Colon (tissue), 2 donors: Measurements from ENCODE around the gene MAMDC4.
"Not testable (repeated sequence)": the region's sequence is repeated elsewhere in the genome, so short reads cannot be mapped to it uniquely, and the experiment has no call there.

Experiments
- FAIRE-seq: peaks from 2 replicates; lab custom pipeline; 2012; peaks lifted over from hg19 to GRCh38; lab: Jason Lieb, UNC
- donor health status: control.
- donor health status: control.

Gene MAMDC4

DNA sequence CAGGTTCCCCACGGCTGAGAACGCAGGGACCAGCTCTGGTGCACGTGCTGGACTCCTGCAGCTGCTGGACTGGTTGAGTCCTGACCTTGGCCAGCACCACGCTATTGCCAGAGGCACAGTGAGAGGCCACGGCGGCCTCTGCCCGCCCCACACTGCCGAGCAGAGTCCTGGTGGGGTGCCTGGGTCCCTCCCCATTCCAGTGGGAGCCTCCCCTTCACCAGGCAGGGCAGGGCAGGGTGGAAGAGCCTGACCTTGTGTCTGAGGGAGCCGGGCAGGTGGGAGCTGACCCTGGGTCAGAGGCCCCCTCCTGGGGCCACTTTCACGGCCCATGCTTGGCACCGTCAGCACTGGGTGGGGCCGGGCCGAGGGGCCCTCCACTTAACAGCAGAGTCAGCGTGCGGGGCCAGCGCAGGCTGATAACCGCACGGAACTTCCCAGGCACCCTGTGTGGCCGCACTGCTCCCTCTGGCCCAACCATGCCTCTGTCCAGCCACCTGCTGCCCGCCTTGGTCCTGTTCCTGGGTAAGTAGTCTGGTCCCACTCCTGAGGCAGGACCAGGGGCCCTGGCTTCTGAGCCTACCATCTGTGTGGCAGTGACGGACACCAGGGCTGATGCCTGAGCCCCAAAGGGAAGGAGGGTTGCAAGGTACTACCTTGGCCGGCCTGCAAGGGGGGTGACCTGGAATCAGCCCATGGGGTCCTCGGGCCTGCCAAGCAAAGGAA is at the start of gene MAMDC4:
TSS of gene MAMDC4 (plus strand) at position 406 of the 723 bp plus-strand sequence. CDS start at position 477, 71 bp downstream.
- FAIRE-seq, result no peak

DNA sequence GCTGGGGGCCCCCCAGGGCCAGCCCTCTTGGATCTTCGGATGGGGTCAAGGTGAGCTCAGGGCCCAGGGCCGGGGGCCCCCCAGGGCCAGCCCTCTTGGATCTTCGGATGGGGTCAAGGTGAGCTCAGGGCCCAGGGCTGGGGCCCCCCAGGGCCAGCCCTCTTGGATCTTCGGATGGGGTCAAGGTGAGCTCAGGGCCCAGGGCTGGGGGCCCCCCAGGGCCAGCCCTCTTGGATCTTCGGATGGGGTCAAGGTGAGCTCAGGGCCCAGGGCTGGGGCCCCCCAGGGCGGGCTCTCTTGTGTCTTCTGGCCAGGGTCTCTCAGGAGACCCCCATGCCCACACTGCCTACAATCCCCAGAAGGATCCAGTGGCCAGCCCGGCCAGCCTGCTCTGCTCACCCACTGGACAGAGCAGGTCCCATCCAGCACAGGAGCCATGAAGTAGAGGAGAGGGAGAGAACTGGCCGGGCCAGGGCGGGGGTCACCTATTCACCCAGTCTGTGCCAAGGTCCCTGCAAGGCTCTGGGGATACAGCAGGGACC is 49.1 kb upstream of the MAMDC4 start:
- FAIRE-seq, result not testable (repeated sequence)

DNA sequence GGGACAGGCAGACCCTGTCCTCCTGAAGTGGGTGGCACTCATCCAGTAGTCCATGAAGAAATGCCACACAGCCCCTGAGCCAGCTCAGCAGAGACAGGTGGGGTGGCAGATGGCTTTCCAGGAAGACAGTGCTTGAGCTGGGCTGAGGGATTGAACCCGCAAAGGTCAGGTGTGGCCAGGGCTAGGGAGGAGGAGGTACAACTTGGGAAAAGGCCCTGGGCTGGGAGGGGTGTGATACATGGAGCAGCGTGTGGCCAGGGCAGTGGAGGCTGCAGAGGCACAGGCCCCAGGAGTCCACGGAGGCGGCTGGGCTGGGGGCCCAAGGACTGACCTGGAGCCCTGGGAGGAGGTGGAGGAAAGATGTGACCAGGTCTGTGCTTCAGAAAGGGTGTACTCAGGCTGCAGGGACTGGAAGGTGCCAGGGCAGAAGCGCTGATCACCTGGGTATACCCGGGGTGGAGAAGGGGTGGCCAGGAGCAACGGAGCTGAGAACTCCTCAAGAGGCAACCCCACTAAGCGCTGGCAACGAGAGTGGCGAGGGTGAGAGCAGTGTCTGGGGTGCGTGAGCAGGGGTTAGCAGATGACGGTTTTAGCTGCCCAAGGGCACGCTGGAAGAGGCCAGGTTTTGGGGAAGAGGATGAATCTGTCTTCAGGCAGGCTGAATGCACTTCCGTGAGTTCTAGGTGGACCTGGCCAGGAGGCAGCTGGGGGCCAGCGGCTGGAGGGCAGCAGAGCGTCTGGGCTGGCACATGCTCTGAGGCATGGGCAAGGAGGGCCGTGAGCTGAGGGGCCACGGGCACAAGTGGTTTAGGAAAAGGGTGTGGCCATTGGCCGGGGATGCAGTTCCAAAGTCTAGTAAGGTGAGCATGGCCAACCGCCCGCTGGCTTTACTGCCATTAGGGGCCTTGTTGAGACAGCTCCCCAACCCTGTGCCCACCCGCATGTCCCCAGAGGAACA is 48.3 kb upstream of the MAMDC4 start:
- no peak for FAIRE-seq

DNA sequence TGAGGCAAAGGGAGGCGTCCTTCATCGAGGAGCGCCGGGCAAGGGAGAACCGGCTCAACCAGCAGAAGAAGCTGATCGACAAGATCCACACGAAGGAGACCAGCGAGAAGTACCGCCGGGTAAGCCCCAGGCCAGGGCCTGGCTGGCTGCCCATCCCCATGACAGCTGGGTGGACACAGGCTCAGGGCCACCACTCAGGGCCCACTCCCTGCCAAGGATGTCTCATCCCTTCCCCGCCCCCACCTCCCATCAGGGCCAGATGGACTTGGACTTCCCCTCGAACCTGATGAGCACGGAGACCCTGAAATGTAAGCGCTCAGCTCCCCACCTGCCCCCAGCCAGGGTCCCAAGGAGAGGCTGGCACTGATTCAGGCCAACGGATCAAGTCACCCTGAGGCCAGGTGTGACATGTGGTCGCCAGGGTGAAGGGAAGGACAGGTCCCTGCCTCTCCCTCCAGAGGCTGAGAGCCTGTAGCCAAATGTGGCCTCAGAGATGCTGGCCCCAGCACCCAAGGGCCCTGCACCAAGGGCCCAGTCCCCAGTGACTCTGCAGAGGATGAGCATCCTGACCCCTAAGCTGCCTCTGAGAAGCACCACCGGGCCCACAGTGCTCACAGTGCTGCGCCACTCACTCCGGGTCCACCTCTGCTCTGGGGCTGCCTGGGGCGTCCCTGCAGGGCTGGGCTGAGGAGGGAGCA is 47.5 kb upstream of the MAMDC4 start:
- FAIRE-seq, result no peak

DNA sequence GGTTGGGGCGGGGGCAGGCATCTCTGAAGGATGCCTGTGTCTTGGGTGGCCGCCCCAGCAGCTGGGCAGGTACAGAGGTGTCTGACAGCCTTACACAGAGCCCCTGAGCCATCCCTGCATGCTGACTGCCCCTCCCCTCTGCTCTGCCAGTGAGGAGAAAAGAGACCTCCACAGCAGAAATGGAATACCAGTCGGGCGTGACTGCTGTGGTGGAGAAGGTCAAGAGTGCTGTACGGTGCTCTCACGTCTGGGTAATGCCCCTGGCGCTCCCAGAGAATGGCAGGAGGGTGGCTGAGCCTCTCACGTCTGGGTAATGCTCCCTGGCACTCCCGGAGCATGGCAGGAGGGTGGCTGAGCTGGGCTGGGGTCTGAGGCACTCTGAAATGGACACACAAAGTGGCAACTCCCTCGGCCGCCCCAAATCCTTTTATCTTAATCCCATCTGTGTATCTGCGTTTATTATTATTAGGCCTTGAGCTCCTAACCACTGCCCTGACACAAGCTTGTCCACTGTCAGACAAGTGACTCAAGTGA is 46.9 kb upstream of the MAMDC4 start:
- FAIRE-seq, result no peak

DNA sequence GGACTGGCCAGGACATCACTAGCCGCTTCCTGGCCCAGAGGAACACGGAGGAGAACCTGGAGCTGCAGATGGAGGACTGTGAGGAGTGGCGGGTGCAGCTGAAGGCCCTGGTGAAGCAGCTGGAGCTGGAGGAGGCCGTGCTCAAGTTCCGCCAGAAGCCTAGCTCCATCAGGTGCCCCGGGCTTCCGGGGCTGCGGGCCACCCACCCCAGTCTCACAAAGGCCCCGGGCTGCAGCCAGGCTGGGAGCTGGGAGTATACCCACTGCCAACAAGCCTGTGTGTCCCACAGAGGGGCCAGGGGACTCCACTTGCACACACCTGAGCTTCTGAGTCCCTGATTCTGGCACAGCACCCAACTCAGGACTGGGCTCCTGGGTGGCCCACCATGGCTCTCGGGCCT is 46.1 kb upstream of the MAMDC4 start:
- no peak for FAIRE-seq

DNA sequence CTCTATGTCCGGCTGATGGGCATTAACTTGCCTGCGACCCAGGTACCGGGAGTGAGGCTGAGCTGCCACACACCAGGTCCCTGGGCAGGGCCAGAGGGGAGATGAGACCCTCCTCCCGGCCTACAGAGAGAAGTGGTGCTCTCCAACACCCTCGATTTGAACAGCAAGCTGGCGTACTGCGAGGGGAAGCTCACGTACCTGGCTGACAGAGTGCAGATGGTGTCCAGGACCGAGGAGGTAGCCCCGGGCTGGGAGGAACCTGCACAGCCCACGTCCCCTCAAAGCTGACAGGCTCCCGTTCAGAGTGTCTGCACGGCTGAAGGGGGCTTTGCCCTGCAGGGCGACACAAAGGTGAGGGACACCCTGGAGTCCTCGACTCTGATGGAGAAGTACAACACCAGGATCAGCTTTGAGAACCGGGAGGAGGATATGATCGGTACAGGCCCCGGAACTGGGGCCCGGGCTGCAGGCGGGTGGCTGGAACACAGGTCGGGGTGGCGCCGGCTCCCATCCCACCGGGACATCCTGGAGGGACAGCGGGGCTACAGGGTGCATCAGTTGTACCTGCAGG is 45.4 kb upstream of the MAMDC4 start:
- FAIRE-seq, result no peak

DNA sequence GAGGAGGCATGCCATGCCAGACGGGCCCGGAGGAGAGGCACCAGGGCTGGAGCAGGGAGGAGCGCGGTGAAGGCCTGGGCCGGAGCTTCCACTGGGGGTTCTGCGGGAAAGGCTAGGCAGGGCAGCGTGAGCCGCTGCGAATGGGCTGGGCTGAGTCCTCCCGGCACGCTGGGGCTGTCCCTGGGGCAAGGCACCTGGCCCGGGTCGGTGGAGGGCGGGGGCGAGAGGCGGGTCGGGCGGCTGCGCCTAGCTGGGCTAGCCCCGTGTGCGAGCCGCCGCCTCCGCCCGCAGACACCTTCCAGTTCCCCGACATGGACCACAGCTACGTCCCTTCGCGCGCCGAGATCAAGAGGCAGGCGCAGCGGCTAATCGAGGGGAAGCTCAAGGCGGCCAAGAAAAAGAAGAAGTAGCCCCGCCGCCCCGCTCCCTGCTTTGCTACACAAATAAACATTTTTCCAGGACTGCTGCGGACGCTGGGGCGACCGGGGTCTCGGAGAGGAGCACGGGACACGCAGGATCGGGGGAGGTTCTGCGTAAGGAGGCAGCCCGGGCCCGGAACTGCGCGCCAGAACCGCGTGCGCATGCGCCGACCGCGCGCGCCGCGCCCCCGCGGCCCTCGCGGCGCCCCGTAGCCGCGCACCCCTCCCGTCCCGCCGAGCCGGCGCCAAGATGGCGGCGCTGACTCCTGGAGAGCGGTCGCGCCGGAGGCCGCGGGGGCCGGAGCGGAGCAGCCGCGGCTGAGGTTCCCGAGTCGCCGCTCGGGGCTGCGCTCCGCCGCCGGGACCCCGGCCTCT is 44.7 kb upstream of the MAMDC4 start, which contains the start of gene RABL6:
TSS of gene RABL6 (plus strand) at position 668 of the 794 bp plus-strand sequence. CDS start 249 bp downstream, outside the sequence.
- no peak for FAIRE-seq

DNA sequence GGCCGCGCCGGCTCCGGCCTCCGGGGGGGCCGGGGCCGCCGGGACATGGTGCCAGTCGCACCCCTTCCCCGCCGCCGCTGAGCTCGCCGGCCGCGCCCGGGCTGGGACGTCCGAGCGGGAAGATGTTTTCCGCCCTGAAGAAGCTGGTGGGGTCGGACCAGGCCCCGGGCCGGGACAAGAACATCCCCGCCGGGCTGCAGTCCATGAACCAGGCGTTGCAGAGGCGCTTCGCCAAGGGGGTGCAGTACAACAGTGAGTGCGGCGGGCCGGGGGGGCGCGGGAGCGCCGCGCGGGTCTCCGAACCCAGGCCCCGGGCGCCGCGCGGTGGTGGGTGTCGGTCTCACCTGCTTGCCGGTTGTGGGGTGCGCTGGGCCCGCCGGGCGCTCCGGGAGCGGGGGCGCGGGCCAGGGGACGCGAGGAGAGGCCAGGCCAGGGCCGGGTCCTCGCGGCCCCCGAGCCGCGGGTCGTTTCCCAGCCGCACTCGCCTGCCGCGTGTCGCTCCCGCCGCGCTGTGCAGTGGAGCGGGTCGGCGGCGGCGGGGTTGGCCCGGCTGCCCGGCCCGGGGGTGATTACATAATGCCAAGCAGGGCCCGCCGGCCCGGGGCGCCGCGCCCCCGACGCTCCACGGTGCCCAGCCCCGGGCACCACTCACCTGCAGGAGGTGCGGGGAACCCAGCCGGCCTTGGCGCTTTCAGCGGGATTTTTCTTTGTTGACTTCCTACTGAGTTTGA is 43.9 kb upstream of the MAMDC4 start:
- FAIRE-seq, result no peak

DNA sequence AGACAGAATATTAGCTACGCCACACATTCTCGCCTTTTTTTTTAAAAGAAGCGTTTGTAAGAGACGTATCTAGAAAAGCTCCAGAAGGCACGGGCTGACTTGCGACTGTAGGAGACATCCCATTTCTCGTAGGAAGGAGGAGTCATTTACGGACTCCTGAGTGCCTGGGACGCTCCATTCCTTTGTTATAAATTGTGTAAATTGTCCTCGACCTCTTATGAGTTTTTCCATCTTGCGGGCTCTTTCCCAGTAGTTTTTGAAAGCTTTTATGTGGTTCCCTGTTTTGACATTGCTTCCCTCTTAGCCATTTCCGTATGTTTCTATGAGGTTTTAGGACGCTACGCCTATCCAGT is 43.4 kb upstream of the MAMDC4 start:
- FAIRE-seq, result no peak

DNA sequence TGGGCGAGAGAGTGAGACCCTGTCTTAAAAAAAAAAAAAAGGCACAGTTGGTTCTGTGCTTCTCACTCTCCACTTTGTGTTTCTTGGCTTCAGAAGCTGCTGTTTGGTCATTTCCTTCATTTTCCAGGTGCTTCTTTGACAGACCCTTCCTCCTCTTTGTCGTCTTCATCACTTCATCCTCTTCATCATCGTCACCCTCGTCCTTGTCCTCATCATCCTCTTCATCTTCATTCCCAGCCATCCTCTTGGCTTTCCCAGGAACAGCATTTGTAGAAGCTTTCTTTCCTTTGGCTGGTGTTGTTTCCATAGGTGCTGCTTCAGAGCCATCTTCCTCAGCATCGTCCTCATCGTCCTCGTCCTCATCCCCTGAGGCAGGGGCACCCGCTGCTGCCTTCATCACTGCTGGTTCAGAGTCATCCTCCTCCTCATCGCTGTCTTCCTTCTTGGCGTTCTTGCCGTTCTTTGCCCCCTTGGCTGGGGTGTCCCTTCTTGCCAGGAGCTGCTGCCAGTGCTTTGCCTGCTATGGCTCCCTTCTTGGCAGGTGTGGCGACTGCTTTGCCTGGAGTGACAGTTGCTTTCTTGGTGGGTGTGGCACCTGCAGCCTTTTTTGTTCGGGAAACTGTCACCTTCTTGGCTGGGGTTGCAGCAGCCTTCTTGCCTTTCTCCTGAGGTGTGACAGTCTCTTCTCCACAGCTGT is 37.3 kb upstream of the MAMDC4 start:
- no peak for FAIRE-seq

DNA sequence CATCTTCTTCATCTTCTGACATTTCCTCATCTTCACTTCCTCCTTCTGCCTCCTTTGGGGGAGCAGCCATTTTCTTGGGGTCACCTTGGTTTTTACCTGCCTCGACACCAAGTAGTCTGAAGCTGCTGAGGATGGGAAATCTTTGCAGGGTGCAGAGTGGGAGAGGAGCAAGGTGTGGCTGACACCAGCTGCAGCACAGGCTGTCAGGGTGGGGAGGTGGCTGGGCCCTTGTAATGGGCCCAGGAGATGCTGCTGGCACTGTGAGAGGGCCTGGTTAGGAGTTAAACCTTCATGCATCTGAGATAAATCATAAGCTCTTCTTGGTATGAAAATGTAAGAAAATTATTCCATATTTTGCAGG is 36.7 kb upstream of the MAMDC4 start:
- no peak for FAIRE-seq

DNA sequence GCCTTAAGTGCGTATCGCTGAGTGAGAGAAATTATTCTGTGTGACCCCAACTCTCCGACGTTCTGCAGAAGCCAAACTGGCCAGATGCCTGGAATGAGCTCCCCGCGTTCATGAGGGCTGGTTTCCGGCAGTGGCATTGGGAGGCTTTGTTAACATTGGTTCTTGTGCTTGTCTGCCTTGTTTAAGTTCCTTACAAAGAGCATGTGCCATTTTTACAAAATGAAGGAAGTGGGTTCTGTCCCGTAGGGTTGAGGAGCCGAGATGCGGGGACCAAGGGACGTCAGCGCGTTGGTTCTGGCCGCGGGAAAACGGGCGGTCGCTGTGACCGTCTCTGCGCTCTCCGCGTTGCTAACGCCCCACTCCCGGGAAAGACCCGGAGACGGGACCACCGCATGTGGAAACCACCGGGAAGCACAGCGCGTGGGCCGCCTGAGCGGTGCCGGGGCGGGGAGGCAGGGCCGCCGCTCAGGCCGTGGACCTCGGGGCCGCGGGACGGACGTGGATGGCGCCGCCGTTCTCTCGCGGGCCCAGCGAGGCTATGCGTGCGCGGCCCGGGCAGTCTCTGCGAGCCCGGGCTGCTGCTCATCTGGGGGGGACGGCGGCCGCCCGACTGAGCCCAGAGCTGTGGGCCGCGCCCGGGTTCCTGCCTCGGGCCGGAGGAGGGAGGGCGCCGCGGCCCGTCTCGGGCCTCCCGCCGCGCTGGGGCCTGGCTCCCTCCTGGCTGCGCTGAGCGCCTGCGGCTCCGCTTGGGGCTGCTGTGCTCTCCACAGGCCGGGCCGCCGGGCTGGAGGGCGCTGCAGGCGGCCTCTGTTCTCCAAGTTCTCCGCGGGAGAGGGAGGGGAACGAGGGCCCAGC is 30.9 kb upstream of the MAMDC4 start:
- FAIRE-seq, result no peak

DNA sequence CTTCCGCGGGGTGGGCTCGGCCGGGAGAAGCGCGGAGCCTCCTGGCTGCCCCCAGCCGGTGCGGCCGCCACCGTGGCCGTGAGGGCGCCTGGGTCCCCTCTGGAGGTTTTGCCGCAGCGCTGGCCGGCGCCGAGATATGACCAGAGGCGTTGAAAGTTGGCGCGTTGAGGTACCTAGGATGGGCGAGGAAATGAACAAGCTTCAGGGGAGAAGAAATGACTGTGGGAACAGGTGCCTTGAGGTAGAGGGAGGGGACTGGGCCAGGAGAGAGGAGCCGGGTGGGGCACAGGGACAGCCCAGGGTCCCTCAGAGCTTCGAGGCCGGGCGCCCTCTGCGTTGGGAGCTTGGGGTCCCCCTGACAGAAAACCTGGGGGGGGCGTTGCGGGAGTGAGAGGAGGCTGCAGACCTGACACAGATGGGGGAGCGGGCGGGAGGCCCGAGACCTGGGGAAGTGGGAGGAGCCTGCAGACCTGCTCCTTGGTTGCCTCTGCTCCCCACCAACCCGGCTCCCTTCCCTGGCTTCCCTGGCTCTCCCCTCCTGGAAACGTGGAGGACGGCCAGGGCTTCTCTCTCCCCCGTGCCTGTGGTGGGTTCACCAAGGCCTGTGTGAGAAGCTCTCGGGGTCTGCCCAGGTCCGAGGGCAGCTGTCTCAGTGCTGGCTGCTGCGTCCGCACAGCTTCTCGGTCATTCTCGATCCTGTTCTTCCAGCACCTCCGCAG is 30.2 kb upstream of the MAMDC4 start:
- FAIRE-seq, result no peak

DNA sequence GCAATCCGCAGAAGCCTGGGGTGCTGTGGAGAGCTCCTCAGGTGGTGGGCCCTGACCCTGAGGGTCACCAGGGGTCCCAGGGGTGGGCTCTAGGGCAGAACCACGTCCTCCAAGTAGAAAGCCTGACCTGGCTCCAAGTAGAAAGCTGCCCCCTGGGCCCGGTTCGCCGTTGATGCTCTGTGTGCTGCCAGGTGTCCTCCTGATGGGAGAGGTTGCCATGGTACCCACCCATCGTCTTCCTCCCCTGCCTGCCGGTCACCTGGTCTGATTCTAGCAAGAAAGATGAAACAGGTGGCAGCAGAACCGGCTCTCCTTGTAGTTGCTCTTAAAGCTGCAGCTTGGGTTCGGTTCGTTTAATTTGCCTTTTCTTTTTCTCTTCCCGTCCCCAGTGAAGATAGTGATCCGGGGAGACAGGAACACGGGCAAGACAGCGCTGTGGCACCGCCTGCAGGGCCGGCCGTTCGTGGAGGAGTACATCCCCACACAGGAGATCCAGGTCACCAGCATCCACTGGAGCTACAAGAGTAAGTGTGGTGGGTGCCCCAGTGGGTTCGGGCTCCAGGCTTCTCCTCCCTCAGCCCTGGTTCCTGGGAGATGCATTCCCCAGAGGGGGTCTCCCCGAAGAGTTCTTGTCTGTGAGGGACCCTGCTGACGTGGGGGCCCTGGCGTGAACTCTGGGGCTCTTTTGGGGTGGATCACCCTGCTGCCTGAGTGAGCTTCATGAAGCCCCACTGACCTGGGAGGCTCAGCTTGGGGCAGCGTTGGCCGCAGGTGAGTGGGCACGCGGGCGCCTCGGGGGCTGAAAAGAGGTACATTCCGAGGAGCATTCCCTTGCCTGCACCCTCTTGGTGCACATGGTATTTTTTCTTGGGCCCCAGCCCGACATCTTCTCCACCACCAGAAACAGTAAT is 28.8 kb upstream of the MAMDC4 start:
- no peak for FAIRE-seq

DNA sequence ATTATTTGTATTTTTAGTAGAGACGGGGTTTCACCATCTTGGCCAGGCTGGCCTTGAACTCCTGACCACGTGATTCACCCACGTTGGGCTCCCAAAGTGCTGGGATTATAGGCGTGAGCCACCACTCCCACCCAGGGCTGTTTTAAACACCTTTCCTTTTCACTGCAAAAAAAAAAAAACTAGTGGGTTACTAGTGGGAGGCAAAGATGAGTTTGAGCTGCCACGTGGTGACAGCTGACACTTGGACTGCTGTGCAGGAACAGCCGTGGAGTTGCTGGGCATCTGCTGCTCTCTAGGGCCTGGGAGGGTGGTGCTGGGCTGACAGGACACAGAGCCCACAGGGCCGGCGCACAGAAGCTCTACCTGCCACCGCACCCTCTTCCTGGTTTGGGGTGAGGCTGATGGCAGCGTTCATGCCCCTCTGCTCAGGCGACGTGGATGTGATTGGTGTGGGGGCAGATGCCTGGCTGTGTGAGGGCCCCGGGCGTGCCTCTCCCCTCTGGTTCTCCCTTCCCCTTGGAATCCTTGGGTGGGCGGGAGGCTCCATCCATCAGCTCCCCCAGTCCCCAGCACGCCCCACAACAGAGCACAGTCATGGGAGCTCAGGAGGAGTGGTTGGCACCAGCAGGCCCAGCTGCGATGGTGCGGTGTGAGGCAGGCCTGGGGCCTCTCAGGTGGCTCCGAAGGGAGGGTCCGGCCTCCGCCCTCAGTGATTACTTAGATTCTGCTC is 27.5 kb upstream of the MAMDC4 start:
- FAIRE-seq, result no peak
